ENCODE measurements around the gene P3H1.

- TF ChIP-seq CTCF (IDR thresholded peaks at IDR 0.05): no peak
- no peak for TF ChIP-seq POLR2A (IDR thresholded peaks at IDR 0.05)
Measured at GRCh38 chr1:42720868-42721267, 46.0 kb downstream of the P3H1 start.

Data from uterus (tissue), 2 donors.